K562 (cell line): Measurements from ENCODE around the gene TXLNA. TPM values are rescaled to one million over a fixed set of nuclear protein-coding genes. Genes with fewer than 3 reads are reported as not detected.

Experiments used
- CBX2 ChIP-seq: fragments of 200-600 bp; sonication (generic); IDR thresholded peaks from one replicate; pipeline ENCODE4 v1.6.1; 2012; ENCODE audit warnings: mild to moderate bottlenecking, low read length, inconsistent platforms; ENCODE audit not compliant: insufficient read depth, poor library complexity, severe bottlenecking
- MIER1 ChIP-seq: fragments of 450-650 bp; IDR thresholded peaks from 2 replicates; pipeline ENCODE4 v1.6.1; 2016; ENCODE audit warnings: antibody characterized with exemption, mild to moderate bottlenecking, low read depth
- PHF8 ChIP-seq: fragments of 200-600 bp; sonication (generic); IDR thresholded peaks from 2 replicates; pipeline ENCODE4 v1.6.1; 2012; ENCODE audit warnings: mixed run types, mild to moderate bottlenecking, inconsistent platforms, low read length, moderate library complexity, borderline replicate concordance
- POLR3A ChIP-seq: IDR thresholded peaks from 2 replicates; pipeline ENCODE4 v1.6.1; 2011; ENCODE audit warnings: borderline replicate concordance, mild to moderate bottlenecking, moderate library complexity; ENCODE audit not compliant: insufficient read length, insufficient read depth; ENCODE audit errors: extremely low read depth
- U2AF2 ChIP-seq: fragments of 200-400 bp; formaldehyde crosslinking; optimal IDR thresholded peaks from 2 replicates; pipeline ENCODE3; 2017; ENCODE audit warnings: low read depth, mild to moderate bottlenecking, low read length
- ZBTB17 ChIP-seq: fragments of 450-650 bp; formaldehyde crosslinking; IDR thresholded peaks from 2 replicates; pipeline ENCODE4 v1.4.0; 2020; ENCODE audit warnings: mild to moderate bottlenecking
- ZNF436 ChIP-seq: fragments of 250-450, 450-650 bp; sonication (Bioruptor Pico); formaldehyde crosslinking; IDR thresholded peaks from 2 replicates; pipeline ENCODE4 v1.7.0; 2020; ENCODE audit warnings: mild to moderate bottlenecking
- ZNF668 ChIP-seq: fragments of 250-450 bp; sonication (Bioruptor Pico); IDR thresholded peaks from 2 replicates; pipeline ENCODE4 v1.8.0; 2022; ENCODE audit warnings: mild to moderate bottlenecking, inconsistent platforms
- ZNF780A ChIP-seq: fragments of 250-450 bp; sonication (Bioruptor Pico); IDR thresholded peaks from 2 replicates; pipeline ENCODE4 v1.5.0; 2021; ENCODE audit warnings: mild to moderate bottlenecking
- polyA plus RNA-seq, 8 experiments: library from polyadenylated mRNA; depleted of rRNA in 4 of 8; stranded (reverse) in 5 of 8; unstranded in 3 of 8; fragments of >200 nt; fragmentation: Nextera tagmentation in 2 of 8; fragmentation: Illumina TruSeq in 1 of 8; extraction: Ambion mirVana in 2 of 8; extraction: Trizol in 1 of 8; gene quantifications; 2 replicates each; pipeline versions ENCODE4 v1.2.1 to v1.2.3, GENCODE V29; 2011 to 2014; ENCODE audit warnings: inconsistent platforms in 1 of 8, missing spikeins in 1 of 8
- total RNA-seq, 7 experiments: library from RNA; depleted of rRNA in 6 of 7; stranded (reverse); fragments of >200 nt in 6 of 7; fragmentation: Illumina TruSeq in 2 of 7; extraction: Trizol in 2 of 7; gene quantifications; 2 replicates each; pipeline versions ENCODE4 v1.2.1 to v1.2.3, GENCODE V29; 2011 to 2021; ENCODE audit warnings: low replicate concordance in 1 of 7
- TF ChIP-seq, protein P1 (sequence below): sonication (generic); formaldehyde crosslinking; IDR thresholded peaks from 2 replicates; pipeline ENCODE4 v1.8.1; 2023; ENCODE audit warnings: mild to moderate bottlenecking, missing genetic modification reagents
- TF ChIP-seq, protein P2 (sequence below): sonication (generic); formaldehyde crosslinking; IDR thresholded peaks from 2 replicates; pipeline ENCODE4 v1.8.0; 2022; ENCODE audit warnings: mild to moderate bottlenecking, missing genetic modification reagents
- TF ChIP-seq, protein P3 (sequence below): sonication (generic); formaldehyde crosslinking; IDR thresholded peaks from 2 replicates; pipeline ENCODE4 v1.8.1; 2023; ENCODE audit warnings: mild to moderate bottlenecking, missing genetic modification reagents
- TF ChIP-seq, protein P4 (sequence below): sonication (generic); formaldehyde crosslinking; IDR thresholded peaks from 2 replicates; pipeline ENCODE4 v1.8.1; 2022; ENCODE audit warnings: missing genetic modification reagents
- TF ChIP-seq, protein P5 (sequence below): sonication (generic); formaldehyde crosslinking; IDR thresholded peaks from 2 replicates; pipeline ENCODE4 v1.9.0; 2022; ENCODE audit warnings: mild to moderate bottlenecking, missing genetic modification reagents
- TF ChIP-seq, protein P6 (sequence below): sonication (generic); formaldehyde crosslinking; IDR thresholded peaks from 2 replicates; pipeline ENCODE4 v1.8.1; 2023; ENCODE audit warnings: mild to moderate bottlenecking, missing genetic modification reagents
- TF ChIP-seq, protein P7 (sequence below): sonication (generic); formaldehyde crosslinking; IDR thresholded peaks from 2 replicates; pipeline ENCODE4 v1.8.0; 2022; ENCODE audit warnings: mild to moderate bottlenecking, missing genetic modification reagents

Gene TXLNA
- total and polyA plus RNA-seq, 9 of the 15 experiments (the other 6 are each of a cell fraction or from before 2014, with no cell fraction given): 9.2 to 54.5 (median 39.3) TPM

DNA sequence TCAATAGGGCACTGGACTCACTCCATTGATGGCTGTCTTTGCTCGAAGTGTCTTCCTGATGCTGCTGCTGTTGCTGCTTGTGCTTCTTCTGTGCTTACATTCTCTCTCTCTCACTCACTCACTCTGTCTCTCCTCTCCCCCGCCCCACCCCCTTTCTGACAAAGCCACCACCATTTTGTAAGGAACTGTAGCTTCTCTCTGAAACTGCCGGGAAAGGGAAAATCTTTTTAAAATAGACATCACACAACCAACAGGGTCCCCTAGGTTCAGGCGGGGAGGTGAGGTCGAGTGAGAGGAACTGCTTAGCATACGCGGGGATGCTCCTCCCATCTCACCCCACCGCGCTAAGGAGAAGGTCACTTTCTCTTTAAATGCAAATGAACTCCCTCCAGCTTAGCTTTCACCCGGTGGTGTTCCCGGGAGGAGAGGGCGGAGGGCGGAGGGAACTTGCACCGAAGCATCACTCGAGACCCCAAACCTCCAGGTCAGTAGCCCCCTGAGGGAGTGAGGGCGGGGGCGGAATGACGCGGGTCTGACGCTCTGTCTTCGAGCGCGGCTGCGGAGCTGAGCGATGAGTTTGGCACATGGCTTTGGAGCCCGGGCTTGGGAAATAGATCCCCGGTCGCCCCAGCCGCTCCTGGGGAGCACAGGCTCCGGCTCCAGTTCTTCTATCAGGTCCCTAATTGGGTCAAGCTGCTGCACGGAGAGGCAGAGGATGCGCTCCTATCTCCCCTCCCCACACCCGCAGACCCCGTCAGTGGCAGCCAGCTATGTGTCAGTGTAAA lies 20.9 kb downstream of the TXLNA start, which contains the start of gene CCDC28B (continued):
- TF ChIP-seq, protein P1, sequence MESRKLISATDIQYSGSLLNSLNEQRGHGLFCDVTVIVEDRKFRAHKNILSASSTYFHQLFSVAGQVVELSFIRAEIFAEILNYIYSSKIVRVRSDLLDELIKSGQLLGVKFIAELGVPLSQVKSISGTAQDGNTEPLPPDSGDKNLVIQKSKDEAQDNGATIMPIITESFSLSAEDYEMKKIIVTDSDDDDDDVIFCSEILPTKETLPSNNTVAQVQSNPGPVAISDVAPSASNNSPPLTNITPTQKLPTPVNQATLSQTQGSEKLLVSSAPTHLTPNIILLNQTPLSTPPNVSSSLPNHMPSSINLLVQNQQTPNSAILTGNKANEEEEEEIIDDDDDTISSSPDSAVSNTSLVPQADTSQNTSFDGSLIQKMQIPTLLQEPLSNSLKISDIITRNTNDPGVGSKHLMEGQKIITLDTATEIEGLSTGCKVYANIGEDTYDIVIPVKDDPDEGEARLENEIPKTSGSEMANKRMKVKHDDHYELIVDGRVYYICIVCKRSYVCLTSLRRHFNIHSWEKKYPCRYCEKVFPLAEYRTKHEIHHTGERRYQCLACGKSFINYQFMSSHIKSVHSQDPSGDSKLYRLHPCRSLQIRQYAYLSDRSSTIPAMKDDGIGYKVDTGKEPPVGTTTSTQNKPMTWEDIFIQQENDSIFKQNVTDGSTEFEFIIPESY (CRISPR knock-in tag): peak; percentile 66; the same call in 1 of the 2 replicates
- peak; percentile 9; the same call in 1 of the 2 replicates for TF ChIP-seq PHF8
- no peak for TF ChIP-seq ZNF668
- TF ChIP-seq MIER1: no peak
- no peak for TF ChIP-seq ZNF436 (CRISPR knock-in tag)
- TF ChIP-seq CBX2: no peak
- TF ChIP-seq POLR3A: no peak
- TF ChIP-seq ZNF780A (CRISPR knock-in tag): no peak
- TF ChIP-seq, protein P2, sequence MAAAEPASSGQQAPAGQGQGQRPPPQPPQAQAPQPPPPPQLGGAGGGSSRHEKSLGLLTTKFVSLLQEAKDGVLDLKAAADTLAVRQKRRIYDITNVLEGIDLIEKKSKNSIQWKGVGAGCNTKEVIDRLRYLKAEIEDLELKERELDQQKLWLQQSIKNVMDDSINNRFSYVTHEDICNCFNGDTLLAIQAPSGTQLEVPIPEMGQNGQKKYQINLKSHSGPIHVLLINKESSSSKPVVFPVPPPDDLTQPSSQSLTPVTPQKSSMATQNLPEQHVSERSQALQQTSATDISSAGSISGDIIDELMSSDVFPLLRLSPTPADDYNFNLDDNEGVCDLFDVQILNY (CRISPR knock-in tag): 0 out of 2 replicates have a peak, but pooled peaks have one; percentile 56
- TF ChIP-seq, protein P3, sequence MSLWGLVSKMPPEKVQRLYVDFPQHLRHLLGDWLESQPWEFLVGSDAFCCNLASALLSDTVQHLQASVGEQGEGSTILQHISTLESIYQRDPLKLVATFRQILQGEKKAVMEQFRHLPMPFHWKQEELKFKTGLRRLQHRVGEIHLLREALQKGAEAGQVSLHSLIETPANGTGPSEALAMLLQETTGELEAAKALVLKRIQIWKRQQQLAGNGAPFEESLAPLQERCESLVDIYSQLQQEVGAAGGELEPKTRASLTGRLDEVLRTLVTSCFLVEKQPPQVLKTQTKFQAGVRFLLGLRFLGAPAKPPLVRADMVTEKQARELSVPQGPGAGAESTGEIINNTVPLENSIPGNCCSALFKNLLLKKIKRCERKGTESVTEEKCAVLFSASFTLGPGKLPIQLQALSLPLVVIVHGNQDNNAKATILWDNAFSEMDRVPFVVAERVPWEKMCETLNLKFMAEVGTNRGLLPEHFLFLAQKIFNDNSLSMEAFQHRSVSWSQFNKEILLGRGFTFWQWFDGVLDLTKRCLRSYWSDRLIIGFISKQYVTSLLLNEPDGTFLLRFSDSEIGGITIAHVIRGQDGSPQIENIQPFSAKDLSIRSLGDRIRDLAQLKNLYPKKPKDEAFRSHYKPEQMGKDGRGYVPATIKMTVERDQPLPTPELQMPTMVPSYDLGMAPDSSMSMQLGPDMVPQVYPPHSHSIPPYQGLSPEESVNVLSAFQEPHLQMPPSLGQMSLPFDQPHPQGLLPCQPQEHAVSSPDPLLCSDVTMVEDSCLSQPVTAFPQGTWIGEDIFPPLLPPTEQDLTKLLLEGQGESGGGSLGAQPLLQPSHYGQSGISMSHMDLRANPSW (CRISPR knock-in tag): no peak
- TF ChIP-seq, protein P4, sequence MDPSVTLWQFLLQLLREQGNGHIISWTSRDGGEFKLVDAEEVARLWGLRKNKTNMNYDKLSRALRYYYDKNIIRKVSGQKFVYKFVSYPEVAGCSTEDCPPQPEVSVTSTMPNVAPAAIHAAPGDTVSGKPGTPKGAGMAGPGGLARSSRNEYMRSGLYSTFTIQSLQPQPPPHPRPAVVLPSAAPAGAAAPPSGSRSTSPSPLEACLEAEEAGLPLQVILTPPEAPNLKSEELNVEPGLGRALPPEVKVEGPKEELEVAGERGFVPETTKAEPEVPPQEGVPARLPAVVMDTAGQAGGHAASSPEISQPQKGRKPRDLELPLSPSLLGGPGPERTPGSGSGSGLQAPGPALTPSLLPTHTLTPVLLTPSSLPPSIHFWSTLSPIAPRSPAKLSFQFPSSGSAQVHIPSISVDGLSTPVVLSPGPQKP (CRISPR knock-in tag): no peak
- no peak for TF ChIP-seq U2AF2
- TF ChIP-seq, protein P5, sequence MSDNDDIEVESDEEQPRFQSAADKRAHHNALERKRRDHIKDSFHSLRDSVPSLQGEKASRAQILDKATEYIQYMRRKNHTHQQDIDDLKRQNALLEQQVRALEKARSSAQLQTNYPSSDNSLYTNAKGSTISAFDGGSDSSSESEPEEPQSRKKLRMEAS (CRISPR knock-in tag): peak; percentile 94
- TF ChIP-seq, protein P6, sequence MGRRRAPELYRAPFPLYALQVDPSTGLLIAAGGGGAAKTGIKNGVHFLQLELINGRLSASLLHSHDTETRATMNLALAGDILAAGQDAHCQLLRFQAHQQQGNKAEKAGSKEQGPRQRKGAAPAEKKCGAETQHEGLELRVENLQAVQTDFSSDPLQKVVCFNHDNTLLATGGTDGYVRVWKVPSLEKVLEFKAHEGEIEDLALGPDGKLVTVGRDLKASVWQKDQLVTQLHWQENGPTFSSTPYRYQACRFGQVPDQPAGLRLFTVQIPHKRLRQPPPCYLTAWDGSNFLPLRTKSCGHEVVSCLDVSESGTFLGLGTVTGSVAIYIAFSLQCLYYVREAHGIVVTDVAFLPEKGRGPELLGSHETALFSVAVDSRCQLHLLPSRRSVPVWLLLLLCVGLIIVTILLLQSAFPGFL (CRISPR knock-in tag): no peak
- TF ChIP-seq, protein P7, sequence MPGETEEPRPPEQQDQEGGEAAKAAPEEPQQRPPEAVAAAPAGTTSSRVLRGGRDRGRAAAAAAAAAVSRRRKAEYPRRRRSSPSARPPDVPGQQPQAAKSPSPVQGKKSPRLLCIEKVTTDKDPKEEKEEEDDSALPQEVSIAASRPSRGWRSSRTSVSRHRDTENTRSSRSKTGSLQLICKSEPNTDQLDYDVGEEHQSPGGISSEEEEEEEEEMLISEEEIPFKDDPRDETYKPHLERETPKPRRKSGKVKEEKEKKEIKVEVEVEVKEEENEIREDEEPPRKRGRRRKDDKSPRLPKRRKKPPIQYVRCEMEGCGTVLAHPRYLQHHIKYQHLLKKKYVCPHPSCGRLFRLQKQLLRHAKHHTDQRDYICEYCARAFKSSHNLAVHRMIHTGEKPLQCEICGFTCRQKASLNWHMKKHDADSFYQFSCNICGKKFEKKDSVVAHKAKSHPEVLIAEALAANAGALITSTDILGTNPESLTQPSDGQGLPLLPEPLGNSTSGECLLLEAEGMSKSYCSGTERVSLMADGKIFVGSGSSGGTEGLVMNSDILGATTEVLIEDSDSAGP (CRISPR knock-in tag): peak; percentile 96
- peak; percentile 42; the same call in 1 of the 2 replicates for TF ChIP-seq ZBTB17 (CRISPR knock-in tag)
